Liver (tissue), 3 donors: ENCODE measurements around the gene ORAI1.

Source experiments
- CTCF ChIP-seq: fragments of 150-350 bp; IDR thresholded peaks from 2 replicates; pipeline ENCODE4 v1.5.1; 2017; ENCODE audit warnings: improper control_type of control experiment, low read depth, low read length; ENCODE audit not compliant: missing input control
- JUND ChIP-seq, 2 donors: IDR thresholded peaks; 2 replicates each; pipeline ENCODE4 v1.6.1; 2016; ENCODE audit warnings: antibody characterized with exemption in 2 of 2
- MAX ChIP-seq: IDR thresholded peaks from 2 replicates; pipeline ENCODE4 v1.6.1; 2016; ENCODE audit warnings: antibody characterized with exemption
- NR2F2 ChIP-seq: IDR thresholded peaks from 2 replicates; pipeline ENCODE4 v1.6.1; 2016; ENCODE audit warnings: antibody characterized with exemption
- RAD21 ChIP-seq, 2 donors: IDR thresholded peaks; 2 replicates each; pipeline ENCODE4 v1.6.1; 2016; ENCODE audit warnings: antibody characterized with exemption in 2 of 2, mild to moderate bottlenecking in 2 of 2
- REST ChIP-seq: IDR thresholded peaks from 2 replicates; pipeline ENCODE4 v1.6.1; 2016; ENCODE audit warnings: antibody characterized with exemption, mild to moderate bottlenecking
- donor health status: healthy.
- donor health status: healthy.

- TF ChIP-seq CTCF (no peak), JUND (IDR thresholded peaks at IDR 0.05) (no peak), RAD21 (IDR thresholded peaks at IDR 0.05) (no peak), NR2F2 (no peak), REST (no peak), MAX (no peak)
These were observed 11.0 kb downstream of the ORAI1 start for GRCh38 chr12:121637231-121637914.
